Measurements from ENCODE around the gene SMIM27.

DNA sequence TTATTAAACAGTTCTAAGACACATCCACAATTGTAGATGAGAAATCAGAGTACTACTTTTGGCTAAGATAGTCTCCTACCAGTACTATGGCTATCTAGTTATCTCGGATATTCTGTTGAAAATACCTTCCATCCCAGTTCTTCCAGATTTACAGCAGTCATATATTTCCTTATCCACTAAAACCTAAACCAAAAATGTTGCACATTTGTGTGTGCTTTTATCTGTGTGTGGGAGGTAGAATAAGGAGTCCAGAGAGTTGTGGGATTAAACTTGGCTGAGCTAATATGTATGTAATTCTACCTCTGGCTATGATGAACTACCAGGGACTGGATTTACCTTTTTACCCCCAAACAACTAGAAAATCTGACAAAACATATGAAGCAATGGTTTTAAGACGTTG is 38.3 kb downstream of the SMIM27 start:
- TF ChIP-seq EZH2phosphoT487 (IDR thresholded peaks at IDR 0.05; ENCODE audit: borderline replicate concordance) (no peak), SP1 (IDR thresholded peaks at IDR 0.05; ENCODE audit: low read depth) (no peak), EGR1 (IDR thresholded peaks at IDR 0.05; ENCODE audit: low read depth) (no peak), EZH2 (IDR thresholded peaks at IDR 0.05) (no peak), TCF7L2 (IDR thresholded peaks at IDR 0.05; ENCODE audit: borderline replicate concordance, extremely low read depth, insufficient read depth, insufficient read length) (no peak), POLR2A (IDR thresholded peaks at IDR 0.05; ENCODE audit: borderline replicate concordance, extremely low read depth, insufficient read depth, insufficient read length) (no peak), YY1 (IDR thresholded peaks at IDR 0.05; ENCODE audit: extremely low read depth, insufficient replicate concordance, low read depth, low read length) (no peak), FOSL1 (IDR thresholded peaks at IDR 0.05; ENCODE audit: low read depth) (no peak), SRF (IDR thresholded peaks at IDR 0.05; ENCODE audit: low read depth) (no peak)
- TF ChIP-seq, protein P1, sequence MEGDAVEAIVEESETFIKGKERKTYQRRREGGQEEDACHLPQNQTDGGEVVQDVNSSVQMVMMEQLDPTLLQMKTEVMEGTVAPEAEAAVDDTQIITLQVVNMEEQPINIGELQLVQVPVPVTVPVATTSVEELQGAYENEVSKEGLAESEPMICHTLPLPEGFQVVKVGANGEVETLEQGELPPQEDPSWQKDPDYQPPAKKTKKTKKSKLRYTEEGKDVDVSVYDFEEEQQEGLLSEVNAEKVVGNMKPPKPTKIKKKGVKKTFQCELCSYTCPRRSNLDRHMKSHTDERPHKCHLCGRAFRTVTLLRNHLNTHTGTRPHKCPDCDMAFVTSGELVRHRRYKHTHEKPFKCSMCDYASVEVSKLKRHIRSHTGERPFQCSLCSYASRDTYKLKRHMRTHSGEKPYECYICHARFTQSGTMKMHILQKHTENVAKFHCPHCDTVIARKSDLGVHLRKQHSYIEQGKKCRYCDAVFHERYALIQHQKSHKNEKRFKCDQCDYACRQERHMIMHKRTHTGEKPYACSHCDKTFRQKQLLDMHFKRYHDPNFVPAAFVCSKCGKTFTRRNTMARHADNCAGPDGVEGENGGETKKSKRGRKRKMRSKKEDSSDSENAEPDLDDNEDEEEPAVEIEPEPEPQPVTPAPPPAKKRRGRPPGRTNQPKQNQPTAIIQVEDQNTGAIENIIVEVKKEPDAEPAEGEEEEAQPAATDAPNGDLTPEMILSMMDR (IDR thresholded peaks at IDR 0.05 in 2 of 3, conservative IDR thresholded peaks at IDR 0.05 in 1 of 3; ENCODE audit: borderline replicate concordance in 1 of 3, insufficient read depth in 1 of 3, low read depth in 2 of 3, low read length in 2 of 3) = no peak
- TF ChIP-seq, protein P2, sequence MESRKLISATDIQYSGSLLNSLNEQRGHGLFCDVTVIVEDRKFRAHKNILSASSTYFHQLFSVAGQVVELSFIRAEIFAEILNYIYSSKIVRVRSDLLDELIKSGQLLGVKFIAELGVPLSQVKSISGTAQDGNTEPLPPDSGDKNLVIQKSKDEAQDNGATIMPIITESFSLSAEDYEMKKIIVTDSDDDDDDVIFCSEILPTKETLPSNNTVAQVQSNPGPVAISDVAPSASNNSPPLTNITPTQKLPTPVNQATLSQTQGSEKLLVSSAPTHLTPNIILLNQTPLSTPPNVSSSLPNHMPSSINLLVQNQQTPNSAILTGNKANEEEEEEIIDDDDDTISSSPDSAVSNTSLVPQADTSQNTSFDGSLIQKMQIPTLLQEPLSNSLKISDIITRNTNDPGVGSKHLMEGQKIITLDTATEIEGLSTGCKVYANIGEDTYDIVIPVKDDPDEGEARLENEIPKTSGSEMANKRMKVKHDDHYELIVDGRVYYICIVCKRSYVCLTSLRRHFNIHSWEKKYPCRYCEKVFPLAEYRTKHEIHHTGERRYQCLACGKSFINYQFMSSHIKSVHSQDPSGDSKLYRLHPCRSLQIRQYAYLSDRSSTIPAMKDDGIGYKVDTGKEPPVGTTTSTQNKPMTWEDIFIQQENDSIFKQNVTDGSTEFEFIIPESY (IDR thresholded peaks at IDR 0.05; ENCODE audit: extremely low read depth, insufficient replicate concordance, low read length) = no peak
- TF ChIP-seq, protein P3, sequence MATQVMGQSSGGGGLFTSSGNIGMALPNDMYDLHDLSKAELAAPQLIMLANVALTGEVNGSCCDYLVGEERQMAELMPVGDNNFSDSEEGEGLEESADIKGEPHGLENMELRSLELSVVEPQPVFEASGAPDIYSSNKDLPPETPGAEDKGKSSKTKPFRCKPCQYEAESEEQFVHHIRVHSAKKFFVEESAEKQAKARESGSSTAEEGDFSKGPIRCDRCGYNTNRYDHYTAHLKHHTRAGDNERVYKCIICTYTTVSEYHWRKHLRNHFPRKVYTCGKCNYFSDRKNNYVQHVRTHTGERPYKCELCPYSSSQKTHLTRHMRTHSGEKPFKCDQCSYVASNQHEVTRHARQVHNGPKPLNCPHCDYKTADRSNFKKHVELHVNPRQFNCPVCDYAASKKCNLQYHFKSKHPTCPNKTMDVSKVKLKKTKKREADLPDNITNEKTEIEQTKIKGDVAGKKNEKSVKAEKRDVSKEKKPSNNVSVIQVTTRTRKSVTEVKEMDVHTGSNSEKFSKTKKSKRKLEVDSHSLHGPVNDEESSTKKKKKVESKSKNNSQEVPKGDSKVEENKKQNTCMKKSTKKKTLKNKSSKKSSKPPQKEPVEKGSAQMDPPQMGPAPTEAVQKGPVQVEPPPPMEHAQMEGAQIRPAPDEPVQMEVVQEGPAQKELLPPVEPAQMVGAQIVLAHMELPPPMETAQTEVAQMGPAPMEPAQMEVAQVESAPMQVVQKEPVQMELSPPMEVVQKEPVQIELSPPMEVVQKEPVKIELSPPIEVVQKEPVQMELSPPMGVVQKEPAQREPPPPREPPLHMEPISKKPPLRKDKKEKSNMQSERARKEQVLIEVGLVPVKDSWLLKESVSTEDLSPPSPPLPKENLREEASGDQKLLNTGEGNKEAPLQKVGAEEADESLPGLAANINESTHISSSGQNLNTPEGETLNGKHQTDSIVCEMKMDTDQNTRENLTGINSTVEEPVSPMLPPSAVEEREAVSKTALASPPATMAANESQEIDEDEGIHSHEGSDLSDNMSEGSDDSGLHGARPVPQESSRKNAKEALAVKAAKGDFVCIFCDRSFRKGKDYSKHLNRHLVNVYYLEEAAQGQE (IDR thresholded peaks at IDR 0.05; ENCODE audit: low read depth) = no peak
